ENCODE data around the gene VASP. TPM values are rescaled to one million over a fixed set of nuclear protein-coding genes. Genes with fewer than 3 reads are reported as not detected.

The VASP gene
- total and polyA plus RNA-seq, 2 of the 13 experiments (the other 11 are each of a cell fraction or from before 2014, with no cell fraction given) = 41.8 to 67.1 TPM

DNA sequence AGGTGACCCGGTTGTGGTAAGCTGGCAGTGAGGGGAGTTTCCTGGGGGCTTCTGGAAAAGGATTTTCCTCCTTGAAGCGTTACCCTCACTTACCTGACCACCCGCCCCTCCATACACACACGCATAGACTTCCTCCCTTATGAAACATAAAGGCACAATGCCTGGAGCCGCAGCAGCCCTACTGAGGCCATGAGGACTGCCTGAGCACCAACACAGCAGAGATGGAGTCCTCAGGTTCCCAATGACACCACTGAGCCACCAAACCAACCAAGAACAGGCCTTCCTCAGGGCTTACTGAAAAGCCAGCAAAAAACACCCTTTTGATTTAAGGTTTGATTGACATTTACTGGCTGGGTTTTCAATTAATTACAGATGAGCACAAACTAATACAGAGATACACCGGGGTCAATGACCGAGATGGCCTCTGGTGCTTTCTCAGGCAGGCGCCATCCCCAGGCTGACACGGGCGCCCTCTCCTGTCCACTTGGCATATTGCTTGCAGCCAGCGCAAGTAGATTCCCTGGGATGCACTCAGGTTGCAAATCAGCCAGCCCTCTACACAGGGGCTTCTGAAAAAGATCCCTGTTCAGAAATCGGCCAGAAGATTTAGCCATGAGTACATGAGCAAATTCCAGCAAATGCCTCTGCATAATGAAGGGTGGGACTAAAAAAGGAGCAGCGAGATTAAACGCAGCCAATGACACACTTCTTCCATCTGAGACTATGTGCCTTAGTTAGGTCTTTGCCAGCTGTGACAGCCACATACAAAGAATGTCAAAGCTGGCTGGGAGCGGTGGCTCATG, 62.5 kb downstream of the VASP start (continued):
- peak; percentile 69; the same call in 1 of the 2 replicates for TF ChIP-seq RAD21 (CRISPR knock-in tag; IDR thresholded peaks at IDR 0.05)
- TF ChIP-seq ZBTB38 (CRISPR knock-in tag; IDR thresholded peaks at IDR 0.05) = no peak
- peak; percentile 44; the same call in 1 of the 2 replicates for TF ChIP-seq KDM2A (CRISPR knock-in tag; IDR thresholded peaks at IDR 0.05; ENCODE audit: borderline replicate concordance, low read depth)
- peak; percentile 19; the same call in 1 of the 2 replicates for TF ChIP-seq THRA (CRISPR knock-in tag; IDR thresholded peaks at IDR 0.05; ENCODE audit: borderline replicate concordance)
- TF ChIP-seq, protein P1, sequence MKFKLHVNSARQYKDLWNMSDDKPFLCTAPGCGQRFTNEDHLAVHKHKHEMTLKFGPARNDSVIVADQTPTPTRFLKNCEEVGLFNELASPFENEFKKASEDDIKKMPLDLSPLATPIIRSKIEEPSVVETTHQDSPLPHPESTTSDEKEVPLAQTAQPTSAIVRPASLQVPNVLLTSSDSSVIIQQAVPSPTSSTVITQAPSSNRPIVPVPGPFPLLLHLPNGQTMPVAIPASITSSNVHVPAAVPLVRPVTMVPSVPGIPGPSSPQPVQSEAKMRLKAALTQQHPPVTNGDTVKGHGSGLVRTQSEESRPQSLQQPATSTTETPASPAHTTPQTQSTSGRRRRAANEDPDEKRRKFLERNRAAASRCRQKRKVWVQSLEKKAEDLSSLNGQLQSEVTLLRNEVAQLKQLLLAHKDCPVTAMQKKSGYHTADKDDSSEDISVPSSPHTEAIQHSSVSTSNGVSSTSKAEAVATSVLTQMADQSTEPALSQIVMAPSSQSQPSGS (CRISPR knock-in tag; IDR thresholded peaks at IDR 0.05) = peak; percentile 25; the same call in 1 of the 2 replicates
- no peak for TF ChIP-seq ZNF121 (CRISPR knock-in tag; IDR thresholded peaks at IDR 0.05)
- TF ChIP-seq FOSL2 (CRISPR knock-in tag; IDR thresholded peaks at IDR 0.05) = peak; percentile 31; the same call in 1 of the 2 replicates
- TF ChIP-seq IRF2 (CRISPR knock-in tag; IDR thresholded peaks at IDR 0.05) = peak; percentile 48; the same call in 1 of the 2 replicates
- no peak for TF ChIP-seq SP1 (IDR thresholded peaks at IDR 0.05)
- TF ChIP-seq SP1 (CRISPR knock-in tag; IDR thresholded peaks at IDR 0.05) = no peak
- TF ChIP-seq ZNF17 (CRISPR knock-in tag; IDR thresholded peaks at IDR 0.05) = no peak
- no peak for TF ChIP-seq KLF13 (CRISPR knock-in tag; IDR thresholded peaks at IDR 0.05)
- TF ChIP-seq ZNF264 (CRISPR knock-in tag; IDR thresholded peaks at IDR 0.05) = no peak
- peak; percentile 90 for TF ChIP-seq CTCF (CRISPR knock-in tag; IDR thresholded peaks at IDR 0.05)
- TF ChIP-seq ZBTB7B (CRISPR knock-in tag; IDR thresholded peaks at IDR 0.05) = no peak
- TF ChIP-seq SSRP1 (CRISPR knock-in tag; IDR thresholded peaks at IDR 0.05) = no peak
- TF ChIP-seq, protein P2, sequence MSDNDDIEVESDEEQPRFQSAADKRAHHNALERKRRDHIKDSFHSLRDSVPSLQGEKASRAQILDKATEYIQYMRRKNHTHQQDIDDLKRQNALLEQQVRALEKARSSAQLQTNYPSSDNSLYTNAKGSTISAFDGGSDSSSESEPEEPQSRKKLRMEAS (IDR thresholded peaks at IDR 0.05) = peak; percentile 19; the same call in 1 of the 2 replicates
- TF ChIP-seq ZBTB14 (CRISPR knock-in tag; IDR thresholded peaks at IDR 0.05) = no peak
- TF ChIP-seq, protein P3, sequence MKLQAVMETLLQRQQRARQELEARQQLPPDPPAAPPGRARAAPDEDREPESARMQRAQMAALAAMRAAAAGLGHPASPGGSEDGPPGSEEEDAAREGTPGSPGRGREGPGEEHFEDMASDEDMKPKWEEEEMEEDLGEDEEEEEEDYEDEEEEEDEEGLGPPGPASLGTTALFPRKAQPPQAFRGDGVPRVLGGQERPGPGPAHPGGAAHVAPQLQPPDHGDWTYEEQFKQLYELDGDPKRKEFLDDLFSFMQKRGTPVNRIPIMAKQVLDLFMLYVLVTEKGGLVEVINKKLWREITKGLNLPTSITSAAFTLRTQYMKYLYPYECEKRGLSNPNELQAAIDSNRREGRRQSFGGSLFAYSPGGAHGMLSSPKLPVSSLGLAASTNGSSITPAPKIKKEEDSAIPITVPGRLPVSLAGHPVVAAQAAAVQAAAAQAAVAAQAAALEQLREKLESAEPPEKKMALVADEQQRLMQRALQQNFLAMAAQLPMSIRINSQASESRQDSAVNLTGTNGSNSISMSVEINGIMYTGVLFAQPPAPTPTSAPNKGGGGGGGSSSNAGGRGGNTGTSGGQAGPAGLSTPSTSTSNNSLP (IDR thresholded peaks at IDR 0.05; ENCODE audit: low read depth, low read length) = 0 out of 2 replicates have a peak, but pooled peaks have one; percentile 45
